ENCODE results near the gene ADGRG3.
A peak's percentile ranks its signal among the peaks of the same experiment; 100 is the strongest.

The ADGRG3 gene

DNA sequence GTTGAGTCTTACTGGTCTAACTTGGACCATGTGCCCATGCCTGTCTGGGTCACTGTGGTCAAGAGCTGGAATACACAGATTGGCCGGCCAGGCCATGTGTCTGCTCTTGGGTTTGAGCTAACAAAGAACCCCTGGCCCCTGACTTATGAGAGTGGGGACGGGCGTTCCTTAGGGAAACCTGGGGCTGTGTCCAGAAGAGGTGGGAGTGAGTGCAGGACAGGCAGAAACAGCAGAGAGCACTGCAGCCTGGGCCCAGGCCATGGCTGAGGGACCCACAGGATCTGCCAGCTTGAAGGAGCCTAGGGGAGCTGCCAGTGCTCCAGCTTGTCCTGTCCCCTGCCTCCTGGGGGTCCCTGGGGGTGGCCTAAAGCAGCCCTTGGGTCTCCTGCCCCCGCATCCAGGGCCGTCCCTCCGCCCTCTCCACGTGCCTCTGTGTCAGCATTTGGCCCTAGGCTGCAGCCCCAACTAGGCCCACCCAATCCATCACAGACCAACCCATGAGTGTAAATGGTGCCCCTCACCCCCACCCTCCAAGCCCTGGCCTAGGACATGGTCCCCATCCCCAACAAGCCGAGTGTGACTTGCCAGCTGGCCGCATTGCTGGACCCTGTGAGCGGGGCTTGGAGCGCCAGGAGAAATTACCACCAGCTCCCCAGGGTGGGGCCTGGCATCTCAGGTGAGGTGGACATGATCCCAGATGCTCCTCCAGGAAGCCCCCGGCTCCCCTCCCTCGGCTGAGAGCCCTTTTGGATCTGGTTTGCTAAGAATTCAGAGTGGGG is 14.0 kb downstream of the ADGRG3 start:
- no peak for DNase-seq

GRCh38 chr16:57682809-57683635 is 14.9 kb downstream of the ADGRG3 start:
- no peak for DNase-seq

DNA sequence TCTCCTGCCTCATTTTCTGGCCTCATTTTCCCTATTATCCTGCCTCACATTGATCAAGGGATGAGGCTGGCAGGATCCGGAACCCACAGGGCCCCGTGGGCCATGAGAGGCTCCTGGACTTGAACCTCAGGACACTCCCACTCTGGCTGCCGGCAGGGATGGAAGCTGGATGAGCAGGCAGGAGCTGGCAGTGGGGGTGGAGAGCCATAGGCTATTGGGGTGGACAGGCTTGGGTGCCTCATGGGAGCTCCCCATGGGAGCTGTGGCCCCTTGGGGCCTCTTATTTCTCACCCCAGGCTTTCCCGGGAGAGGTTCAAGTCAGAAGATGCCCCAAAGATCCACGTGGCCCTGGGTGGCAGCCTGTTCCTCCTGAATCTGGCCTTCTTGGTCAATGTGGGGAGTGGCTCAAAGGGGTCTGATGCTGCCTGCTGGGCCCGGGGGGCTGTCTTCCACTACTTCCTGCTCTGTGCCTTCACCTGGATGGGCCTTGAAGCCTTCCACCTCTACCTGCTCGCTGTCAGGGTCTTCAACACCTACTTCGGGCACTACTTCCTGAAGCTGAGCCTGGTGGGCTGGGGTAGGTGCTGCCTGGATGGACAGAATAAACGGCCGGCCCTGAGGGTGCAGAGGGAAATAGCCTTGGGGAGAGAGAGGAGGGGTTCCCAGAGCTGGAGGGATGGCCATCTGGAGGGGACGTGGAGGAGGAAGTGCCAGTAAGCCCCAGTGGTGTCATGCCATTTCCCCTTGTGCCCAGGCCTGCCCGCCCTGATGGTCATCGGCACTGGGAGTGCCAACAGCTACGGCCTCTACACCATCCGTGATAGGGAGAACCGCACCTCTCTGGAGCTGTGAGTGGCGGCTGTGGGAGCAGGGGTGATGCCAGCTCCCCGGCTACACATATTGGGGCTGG is 15.8 kb downstream of the ADGRG3 start:
- DNase-seq = no peak

DNA sequence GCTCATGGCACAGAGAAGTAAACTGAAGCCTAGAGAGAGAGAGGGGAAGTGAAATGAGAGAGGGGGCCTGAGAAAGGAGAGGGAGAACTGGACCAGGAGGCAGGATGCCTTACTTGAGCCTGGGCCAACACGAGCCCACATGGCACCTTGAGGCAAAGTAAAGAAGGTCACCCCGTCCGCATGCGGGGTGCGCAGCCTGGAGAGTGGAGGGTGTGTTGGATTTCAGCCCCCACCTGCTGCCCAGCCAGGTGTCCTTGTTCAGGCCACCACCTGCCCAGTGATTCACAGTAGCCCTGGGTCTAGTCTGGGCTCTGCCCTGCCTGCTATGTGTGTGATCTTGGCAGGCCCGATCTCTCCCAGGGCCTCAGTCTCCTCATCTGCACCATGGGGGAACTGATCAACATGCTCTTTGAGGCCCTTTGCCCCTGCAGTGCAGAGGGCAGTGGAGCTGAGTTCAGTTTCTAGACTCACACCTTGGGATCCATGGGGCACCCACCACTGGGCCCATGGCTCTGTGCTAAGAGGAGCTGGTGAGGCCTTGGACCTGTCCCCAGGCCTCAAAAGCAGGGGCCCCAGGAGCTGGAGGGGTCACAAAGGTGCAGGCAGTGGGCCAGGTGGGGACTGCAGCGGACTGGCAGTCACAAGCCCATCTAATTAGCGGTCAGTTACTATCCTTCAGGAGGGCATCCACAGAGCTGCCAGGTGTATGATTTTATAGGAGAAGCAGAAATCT is 16.7 kb downstream of the ADGRG3 start:
- no peak for DNase-seq

DNA sequence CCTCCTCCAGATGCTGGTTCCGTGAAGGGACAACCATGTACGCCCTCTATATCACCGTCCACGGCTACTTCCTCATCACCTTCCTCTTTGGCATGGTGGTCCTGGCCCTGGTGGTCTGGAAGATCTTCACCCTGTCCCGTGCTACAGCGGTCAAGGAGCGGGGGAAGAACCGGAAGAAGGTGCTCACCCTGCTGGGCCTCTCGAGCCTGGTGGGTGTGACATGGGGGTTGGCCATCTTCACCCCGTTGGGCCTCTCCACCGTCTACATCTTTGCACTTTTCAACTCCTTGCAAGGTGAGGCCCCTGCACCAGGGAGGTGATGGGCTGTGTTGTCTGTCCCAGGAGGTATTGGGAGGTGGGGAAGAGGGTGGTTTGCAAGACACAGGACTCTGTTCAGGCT is 17.5 kb downstream of the ADGRG3 start:
- DNase-seq = no peak

DNA sequence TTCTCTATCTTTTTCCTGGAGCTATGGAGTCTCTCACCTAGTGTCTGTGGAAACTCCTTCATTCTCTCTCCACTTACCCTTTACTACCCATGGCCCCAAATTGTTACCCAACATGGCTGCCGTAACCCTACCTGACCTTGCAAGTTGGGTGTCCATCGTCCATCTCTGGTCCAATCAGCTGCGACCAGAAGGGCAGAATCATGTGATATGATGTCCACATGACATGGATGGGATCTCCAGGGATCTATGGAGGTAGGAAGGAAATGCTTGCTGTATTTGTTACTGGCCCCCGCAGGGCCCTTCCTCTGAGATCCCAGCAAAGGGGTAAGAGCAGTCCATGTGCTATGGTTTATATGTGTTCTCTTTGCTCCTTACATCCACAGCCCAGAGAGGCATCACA is 18.5 kb downstream of the ADGRG3 start:
- DNase-seq = no peak

DNA sequence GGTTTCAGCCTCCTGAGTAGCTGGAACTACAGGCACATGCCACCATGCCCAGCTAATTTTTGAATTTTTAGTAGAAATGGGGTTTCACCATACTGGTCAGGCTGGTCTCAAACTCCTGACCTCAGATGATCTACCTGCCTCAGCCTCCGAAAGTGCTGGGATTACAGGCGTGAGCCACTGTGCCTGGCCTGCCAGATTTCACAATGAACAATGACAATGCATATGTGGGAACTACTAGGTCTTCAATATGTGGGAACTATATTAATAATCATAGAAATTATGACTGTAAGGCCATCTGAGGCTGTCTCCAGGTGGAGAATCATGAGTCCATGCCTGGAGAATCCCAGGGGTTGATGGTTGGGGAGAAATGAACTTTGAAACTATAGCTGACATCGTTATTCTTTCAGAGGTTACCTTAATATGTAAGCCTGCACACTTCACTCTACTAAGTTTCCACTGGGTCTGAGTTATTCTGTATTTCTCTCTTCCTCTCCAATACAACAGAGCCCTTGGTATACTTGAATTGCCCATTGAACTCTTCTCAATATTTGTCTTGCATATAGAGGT is 19.3 kb downstream of the ADGRG3 start:
- no peak for DNase-seq

- DNase-seq = no peak
Observed at GRCh38 chr16:57688487-57688986, 20.4 kb downstream of the ADGRG3 start.

DNA sequence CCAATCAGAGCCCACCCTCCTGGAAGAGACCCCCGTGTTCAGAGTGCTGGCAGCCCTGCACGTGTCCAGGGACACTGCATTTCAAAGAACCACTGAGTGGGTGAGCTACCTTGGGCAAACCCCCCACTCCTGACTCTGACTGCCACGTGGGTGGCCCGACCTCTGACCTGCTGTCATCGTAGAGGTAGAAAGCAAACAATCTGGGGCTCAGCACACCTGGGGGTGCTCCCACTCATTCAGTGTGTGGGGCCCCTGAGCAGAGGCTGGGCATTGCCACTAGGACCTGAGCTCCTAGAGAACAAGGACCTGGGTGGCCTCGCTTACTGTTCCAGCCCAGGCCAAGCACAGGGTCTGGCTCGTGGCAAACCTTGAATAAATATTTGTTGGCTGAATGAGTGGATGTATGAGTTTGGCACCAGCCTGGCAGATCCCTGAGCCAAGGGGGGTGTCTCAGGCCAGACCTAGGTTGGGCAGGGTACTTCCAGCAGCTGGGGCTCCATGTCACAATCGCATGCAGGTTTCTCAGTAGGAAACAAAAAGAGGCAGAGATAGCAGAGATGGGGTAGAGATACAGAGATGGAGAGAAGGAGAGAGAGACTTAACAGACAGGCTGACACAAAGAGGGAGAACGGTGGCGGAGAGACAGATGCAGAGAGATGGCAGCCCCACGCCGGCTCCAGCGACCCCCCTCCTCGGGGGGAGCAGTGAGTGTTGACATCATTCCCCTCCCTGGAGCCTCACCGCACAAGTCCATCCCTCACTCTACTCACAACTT is 21.1 kb downstream of the ADGRG3 start:
- DNase-seq = peak; percentile 65

DNA sequence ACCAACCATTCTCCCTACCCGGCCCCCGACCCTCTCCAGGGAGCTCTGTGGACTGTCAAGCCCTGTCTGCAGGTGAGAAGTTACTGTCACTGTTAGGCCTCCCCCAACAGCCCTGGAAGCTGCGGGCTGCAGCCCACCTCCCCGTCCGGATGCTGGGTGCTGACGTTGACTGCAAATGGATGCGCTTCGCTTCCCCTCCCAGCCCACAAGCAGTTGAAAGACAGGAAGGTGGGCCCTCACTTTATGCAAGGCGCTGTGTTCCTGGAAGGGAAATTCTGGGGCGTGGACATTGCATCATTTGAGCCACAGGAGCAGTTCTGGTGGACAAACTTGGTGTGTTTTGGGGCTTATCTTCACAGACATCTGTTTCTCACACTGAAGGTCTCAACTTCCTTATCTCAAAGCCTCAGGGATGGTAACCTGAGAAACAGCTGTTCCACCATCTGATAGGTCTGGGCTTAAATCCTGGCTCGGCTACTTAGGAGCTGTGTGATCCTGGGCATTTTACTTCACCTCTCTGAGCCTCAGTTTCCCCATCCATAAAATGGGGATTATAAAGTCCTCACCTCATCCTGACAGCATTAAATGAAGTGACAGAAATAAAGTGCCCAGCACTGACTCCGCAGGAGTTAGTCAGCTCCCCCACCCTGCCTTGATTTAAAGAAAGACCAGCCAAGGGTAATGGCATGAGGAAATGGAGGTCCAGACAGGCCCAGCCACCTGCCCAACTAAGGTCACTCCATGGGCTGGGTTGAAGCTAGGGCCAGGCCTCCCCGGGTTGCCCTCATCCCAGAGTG is 21.9 kb downstream of the ADGRG3 start:
- DNase-seq = peak; percentile 98

GRCh38 chr16:57690782-57691471 is 22.8 kb downstream of the ADGRG3 start:
- DNase-seq = peak; percentile 80

GRCh38 chr16:57692636-57693035 is 24.5 kb downstream of the ADGRG3 start:
- DNase-seq = no peak

DNA sequence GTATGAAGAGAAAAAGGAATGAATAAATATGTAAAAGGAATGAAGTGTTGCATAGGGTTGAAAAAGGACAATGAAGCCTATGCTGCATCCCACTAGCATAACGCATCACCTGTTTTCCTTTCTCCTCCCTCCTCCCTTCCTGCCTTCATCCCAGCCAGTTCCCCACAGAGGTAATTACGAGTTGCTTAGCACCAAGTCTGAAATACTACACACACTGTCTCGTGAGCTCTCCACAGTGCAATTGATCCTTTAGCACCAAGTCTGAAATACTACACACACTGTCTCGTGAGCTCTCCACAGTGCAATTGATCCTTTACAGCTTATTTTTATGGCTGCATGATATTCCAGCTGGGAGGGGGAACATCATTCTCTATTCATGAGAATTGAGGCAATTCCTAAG is 25.4 kb downstream of the ADGRG3 start:
- no peak for DNase-seq

DNA sequence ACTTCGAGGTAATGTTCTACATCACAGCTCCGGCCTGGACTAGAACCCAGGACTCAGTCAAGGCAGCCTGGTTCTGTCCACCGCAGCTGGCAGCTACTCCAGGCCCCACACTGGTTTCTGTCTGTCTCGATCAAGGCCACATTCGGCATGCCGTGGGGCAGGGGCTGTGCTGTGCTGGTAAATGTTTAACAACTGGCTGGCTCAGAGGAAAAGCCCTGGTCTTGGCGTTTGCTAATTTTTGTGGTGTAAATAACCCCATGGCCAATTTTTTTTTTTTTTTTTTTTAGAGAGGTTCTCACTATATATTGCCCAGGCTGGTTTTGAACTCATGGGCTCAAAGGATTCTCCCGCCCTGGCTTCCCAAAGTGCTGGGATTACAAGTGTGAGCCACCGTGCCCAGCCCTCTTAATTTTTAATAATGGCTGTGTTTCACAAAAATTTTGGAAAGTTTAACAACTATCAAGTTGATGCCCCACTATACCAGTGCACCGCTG is 26.2 kb downstream of the ADGRG3 start:
- no peak for DNase-seq

- peak; percentile 97 for DNase-seq
Observed at GRCh38 chr16:57694725-57695679, 26.9 kb downstream of the ADGRG3 start, which contains the start of gene DRC7. DRC7 (plus strand) TSS chr16:57694806; CDS start chr16:57697950, 3,144 bp downstream.

DNA sequence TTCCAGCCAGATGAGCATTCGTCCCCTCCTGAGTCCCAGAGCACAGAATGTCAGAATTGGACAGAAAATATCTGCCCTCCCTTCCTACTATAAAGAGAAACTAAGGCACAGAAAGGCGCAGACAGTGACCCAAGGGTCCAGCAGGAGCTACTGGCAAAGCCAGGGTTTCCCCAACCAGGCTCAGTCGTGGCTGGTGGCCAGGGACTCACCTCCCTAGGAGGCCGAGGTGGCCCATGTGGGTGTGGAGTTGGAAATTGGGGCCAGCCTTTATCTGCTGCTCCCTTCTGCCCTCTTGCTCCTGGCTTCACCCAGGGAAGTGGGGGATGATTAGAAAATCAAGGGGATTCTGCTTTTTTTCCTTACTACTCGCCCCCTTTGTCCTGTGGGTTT is 27.6 kb downstream of the ADGRG3 start:
- DNase-seq = peak; percentile 53

GRCh38 chr16:57696240-57696639 is 28.1 kb downstream of the ADGRG3 start:
- DNase-seq = no peak
